K562 (cell line): Measurements from ENCODE around the gene IL17RB.

Source experiments
- BRCA1 ChIP-seq, 2 experiments: fragments of 450-650 bp in 1 of 2; sonication (generic) in 1 of 2; formaldehyde crosslinking in 1 of 2; IDR thresholded peaks; 2 replicates each; pipeline versions ENCODE4 v1.5.0 to v1.6.1; 2017 to 2020; ENCODE audit warnings: mild to moderate bottlenecking in 1 of 2, missing genetic modification reagents in 1 of 2
- CTCF ChIP-seq, 3 experiments: IDR thresholded peaks in 2 of 3; conservative IDR thresholded peaks in 1 of 3; 2 replicates each; pipeline ENCODE4 v1.5.1; 2011 to 2012; ENCODE audit warnings: low read length in 3 of 3, mild to moderate bottlenecking in 3 of 3, control low read depth in 2 of 3, improper control_type of control experiment in 1 of 3, inconsistent platforms in 1 of 3, low read depth in 1 of 3, mixed read lengths in 1 of 3, moderate library complexity in 1 of 3; ENCODE audit not compliant: insufficient read depth in 2 of 3
- NCOA4 ChIP-seq: fragments of 450-650 bp; IDR thresholded peaks from 2 replicates; pipeline ENCODE4 v1.6.1; 2018; ENCODE audit warnings: mild to moderate bottlenecking; ENCODE audit not compliant: partially characterized antibody
- ZBTB40 ChIP-seq, 2 experiments: fragments of 450-650 bp in 1 of 2; sonication (generic) in 1 of 2; formaldehyde crosslinking in 1 of 2; IDR thresholded peaks; 2 replicates each; pipeline versions ENCODE4 v1.7.1 to v1.9.0; 2016 to 2022; ENCODE audit warnings: inconsistent platforms in 1 of 2, mild to moderate bottlenecking in 1 of 2, missing genetic modification reagents in 1 of 2
- ZFP30 ChIP-seq: fragments of 250-450 bp; sonication (Bioruptor Pico); IDR thresholded peaks from 2 replicates; pipeline ENCODE4 v1.8.0; 2022; ENCODE audit warnings: moderate library complexity, mild to moderate bottlenecking, inconsistent platforms, borderline replicate concordance
- TF ChIP-seq, protein P1 (sequence below): fragments of 450-650 bp; formaldehyde crosslinking; IDR thresholded peaks from 2 replicates; pipeline ENCODE4 v1.4.0; 2022; ENCODE audit warnings: missing genetic modification characterization
- TF ChIP-seq, protein P2 (sequence below): sonication (generic); formaldehyde crosslinking; IDR thresholded peaks from 2 replicates; pipeline ENCODE4 v1.9.0; 2022; ENCODE audit warnings: mild to moderate bottlenecking, missing genetic modification reagents

GRCh38 chr3:53806182-53807116 lies 39.9 kb upstream of the IL17RB start:
- no peak for TF ChIP-seq ZBTB40 (IDR thresholded peaks at IDR 0.05)
- no peak for TF ChIP-seq ZBTB40 (CRISPR knock-in tag; IDR thresholded peaks at IDR 0.05)
- TF ChIP-seq, protein P1, sequence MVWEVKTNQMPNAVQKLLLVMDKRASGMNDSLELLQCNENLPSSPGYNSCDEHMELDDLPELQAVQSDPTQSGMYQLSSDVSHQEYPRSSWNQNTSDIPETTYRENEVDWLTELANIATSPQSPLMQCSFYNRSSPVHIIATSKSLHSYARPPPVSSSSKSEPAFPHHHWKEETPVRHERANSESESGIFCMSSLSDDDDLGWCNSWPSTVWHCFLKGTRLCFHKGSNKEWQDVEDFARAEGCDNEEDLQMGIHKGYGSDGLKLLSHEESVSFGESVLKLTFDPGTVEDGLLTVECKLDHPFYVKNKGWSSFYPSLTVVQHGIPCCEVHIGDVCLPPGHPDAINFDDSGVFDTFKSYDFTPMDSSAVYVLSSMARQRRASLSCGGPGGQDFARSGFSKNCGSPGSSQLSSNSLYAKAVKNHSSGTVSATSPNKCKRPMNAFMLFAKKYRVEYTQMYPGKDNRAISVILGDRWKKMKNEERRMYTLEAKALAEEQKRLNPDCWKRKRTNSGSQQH (CRISPR knock-in tag): no peak
- TF ChIP-seq, protein P2, sequence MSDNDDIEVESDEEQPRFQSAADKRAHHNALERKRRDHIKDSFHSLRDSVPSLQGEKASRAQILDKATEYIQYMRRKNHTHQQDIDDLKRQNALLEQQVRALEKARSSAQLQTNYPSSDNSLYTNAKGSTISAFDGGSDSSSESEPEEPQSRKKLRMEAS (CRISPR knock-in tag): no peak
- TF ChIP-seq ZFP30: no peak
- TF ChIP-seq CTCF (IDR thresholded peaks at IDR 0.05 in 2 of 3, conservative IDR thresholded peaks at IDR 0.05 in 1 of 3; ENCODE audit: insufficient read depth in 2 of 3, low read depth in 1 of 3, low read length in 3 of 3): no peak
- no peak for TF ChIP-seq NCOA4
- no peak for TF ChIP-seq BRCA1 (IDR thresholded peaks at IDR 0.05)
- no peak for TF ChIP-seq BRCA1 (CRISPR knock-in tag; IDR thresholded peaks at IDR 0.05)
